GM12891 (cell line): ENCODE measurements around the gene S100A7.
"Not testable (repeated sequence)": the region's sequence is repeated elsewhere in the genome, so short reads cannot be mapped to it uniquely, and the experiment has no call there.

Experiments used
- DNase-seq: peaks from one replicate; pipeline ENCODE4 v3.0.0; 2011; ENCODE audit warnings: low spot score; ENCODE audit not compliant: insufficient read length
- FAIRE-seq: peaks from 2 replicates; lab custom pipeline; 2011; peaks lifted over from hg19 to GRCh38; lab: Jason Lieb, UNC
- PAX5 ChIP-seq: IDR thresholded peaks from 2 replicates; pipeline ENCODE4 v1.6.1; 2011; ENCODE audit warnings: low read length, moderate library complexity, mild to moderate bottlenecking; ENCODE audit not compliant: insufficient read depth, severe bottlenecking
- POLR2A ChIP-seq: IDR thresholded peaks from 2 replicates; pipeline ENCODE4 v1.6.1; 2011; ENCODE audit warnings: low read depth, low read length, control low read depth
- POLR2AphosphoS5 ChIP-seq: IDR thresholded peaks from 2 replicates; pipeline ENCODE4 v1.6.1; 2011; ENCODE audit warnings: low read depth, low read length, control low read depth
- POU2F2 ChIP-seq: IDR thresholded peaks from 2 replicates; pipeline ENCODE4 v1.6.1; 2011; ENCODE audit warnings: low read depth, mild to moderate bottlenecking, control low read depth, low read length, moderate library complexity
- SPI1 ChIP-seq: IDR thresholded peaks from 2 replicates; pipeline ENCODE4 v1.6.1; 2011; ENCODE audit warnings: low read depth, low read length, control low read depth
- TAF1 ChIP-seq: IDR thresholded peaks from 2 replicates; pipeline ENCODE4 v1.6.1; 2011; ENCODE audit warnings: low read depth, low read length, control low read depth

S100A7 gene

GRCh38 chr1:153478692-153479618 lies 18.5 kb upstream of the S100A7 start:
- DNase-seq (no peak), FAIRE-seq (no peak)
- TF ChIP-seq POU2F2, result no peak
- TF ChIP-seq PAX5, result no peak
- TF ChIP-seq SPI1, result no peak
- no peak for TF ChIP-seq TAF1
- no peak for TF ChIP-seq POLR2A
- TF ChIP-seq POLR2AphosphoS5, result no peak

GRCh38 chr1:153478047-153478691 lies 17.7 kb upstream of the S100A7 start:
- FAIRE-seq, result no peak

GRCh38 chr1:153476491-153477093 lies 16.1 kb upstream of the S100A7 start:
- DNase-seq (no peak), FAIRE-seq (no peak)
- TF ChIP-seq TAF1, result no peak
- TF ChIP-seq SPI1, result no peak
- TF ChIP-seq PAX5, result no peak

More at GRCh38 chr1:153478047-153478691, 17.7 kb upstream of the S100A7 start:
- TF ChIP-seq POLR2A, result no peak
- no peak for TF ChIP-seq POLR2AphosphoS5
- no peak for TF ChIP-seq TAF1
- no peak for TF ChIP-seq SPI1
- TF ChIP-seq POU2F2, result no peak
- TF ChIP-seq PAX5, result no peak
- DNase-seq, result no peak

GRCh38 chr1:153475282-153475681 lies 14.8 kb upstream of the S100A7 start:
- TF ChIP-seq TAF1 (no peak), POLR2AphosphoS5 (no peak), SPI1 (no peak), POLR2A (no peak), PAX5 (no peak), POU2F2 (no peak)
- DNase-seq (no peak), FAIRE-seq (no peak)

GRCh38 chr1:153474347-153474746 lies 13.9 kb upstream of the S100A7 start:
- FAIRE-seq (no peak), DNase-seq (no peak)
- no peak for TF ChIP-seq TAF1
- no peak for TF ChIP-seq POU2F2
- TF ChIP-seq PAX5, result no peak
- no peak for TF ChIP-seq POLR2A
- TF ChIP-seq SPI1, result no peak
- no peak for TF ChIP-seq POLR2AphosphoS5

- TF ChIP-seq PAX5 (no peak), POLR2A (no peak), POU2F2 (no peak), TAF1 (no peak), SPI1 (no peak), POLR2AphosphoS5 (no peak)
- FAIRE-seq (no peak), DNase-seq (no peak)
Observed at GRCh38 chr1:153470707-153471106, 10.3 kb upstream of the S100A7 start.

- FAIRE-seq (no peak), DNase-seq (no peak)
- TF ChIP-seq POU2F2 (no peak), SPI1 (no peak), PAX5 (no peak), TAF1 (no peak), POLR2AphosphoS5 (no peak), POLR2A (no peak)
Observed at GRCh38 chr1:153466908-153467307, 6.5 kb upstream of the S100A7 start.

- no peak for TF ChIP-seq POU2F2
- TF ChIP-seq SPI1, result no peak
- TF ChIP-seq POLR2AphosphoS5, result no peak
- no peak for TF ChIP-seq TAF1
- TF ChIP-seq PAX5, result no peak
- TF ChIP-seq POLR2A, result no peak
- FAIRE-seq (peak; percentile 68), DNase-seq (peak; percentile 62)
Observed at GRCh38 chr1:153465811-153466636, 5.6 kb upstream of the S100A7 start.

GRCh38 chr1:153462741-153463140 lies 2.3 kb upstream of the S100A7 start:
- not testable (repeated sequence) for DNase-seq

More at GRCh38 chr1:153462741-153463140, 2.3 kb upstream of the S100A7 start:
- not testable (repeated sequence) for FAIRE-seq
